ENCODE measurements around the gene GSTA4.

GRCh38 chr6:53009511-53009910 lies 14.4 kb upstream of the GSTA4 start:
- TF ChIP-seq, protein P1, sequence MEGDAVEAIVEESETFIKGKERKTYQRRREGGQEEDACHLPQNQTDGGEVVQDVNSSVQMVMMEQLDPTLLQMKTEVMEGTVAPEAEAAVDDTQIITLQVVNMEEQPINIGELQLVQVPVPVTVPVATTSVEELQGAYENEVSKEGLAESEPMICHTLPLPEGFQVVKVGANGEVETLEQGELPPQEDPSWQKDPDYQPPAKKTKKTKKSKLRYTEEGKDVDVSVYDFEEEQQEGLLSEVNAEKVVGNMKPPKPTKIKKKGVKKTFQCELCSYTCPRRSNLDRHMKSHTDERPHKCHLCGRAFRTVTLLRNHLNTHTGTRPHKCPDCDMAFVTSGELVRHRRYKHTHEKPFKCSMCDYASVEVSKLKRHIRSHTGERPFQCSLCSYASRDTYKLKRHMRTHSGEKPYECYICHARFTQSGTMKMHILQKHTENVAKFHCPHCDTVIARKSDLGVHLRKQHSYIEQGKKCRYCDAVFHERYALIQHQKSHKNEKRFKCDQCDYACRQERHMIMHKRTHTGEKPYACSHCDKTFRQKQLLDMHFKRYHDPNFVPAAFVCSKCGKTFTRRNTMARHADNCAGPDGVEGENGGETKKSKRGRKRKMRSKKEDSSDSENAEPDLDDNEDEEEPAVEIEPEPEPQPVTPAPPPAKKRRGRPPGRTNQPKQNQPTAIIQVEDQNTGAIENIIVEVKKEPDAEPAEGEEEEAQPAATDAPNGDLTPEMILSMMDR (IDR thresholded peaks at IDR 0.05) = no peak
- TF ChIP-seq POLR2A (IDR thresholded peaks at IDR 0.05) = no peak
